H9 (cell line): ENCODE measurements around the gene LYPLA2. TPM values are rescaled to one million over a fixed set of nuclear protein-coding genes. Genes with fewer than 3 reads are reported as not detected.
"Not testable (repeated sequence)": the region's sequence is repeated elsewhere in the genome, so short reads cannot be mapped to it uniquely, and the experiment has no call there.

ENCODE experiments used
- DNase-seq: peaks from one replicate; pipeline ENCODE4 v3.0.0-alpha.2; 2017
- H2AFZ ChIP-seq: one replicate; pipeline ENCODE4 v1.6.1; 2013; ENCODE audit warnings: mild to moderate bottlenecking, low read length, control low read depth, moderate library complexity
- H2AK5ac ChIP-seq: 2 replicates; pipeline ENCODE4 v1.6.1; 2013; ENCODE audit warnings: low read length, control low read depth, mixed read lengths; ENCODE audit not compliant: insufficient read length
- H2BK120ac ChIP-seq: one replicate; pipeline ENCODE4 v1.6.1; 2013; ENCODE audit warnings: low read depth, mild to moderate bottlenecking, low read length, control low read depth, inconsistent platforms; ENCODE audit not compliant: poor library complexity, severe bottlenecking
- H2BK12ac ChIP-seq: 2 replicates; pipeline ENCODE4 v1.6.1; 2013; ENCODE audit warnings: low read length, control low read depth, mixed read lengths, low read depth; ENCODE audit not compliant: insufficient read length
- H2BK15ac ChIP-seq: 2 replicates; pipeline ENCODE4 v1.6.1; 2013; ENCODE audit warnings: low read depth, low read length, control low read depth
- H2BK20ac ChIP-seq: one replicate; pipeline ENCODE4 v1.6.1; 2013; ENCODE audit warnings: low read depth, mild to moderate bottlenecking, low read length, control low read depth, inconsistent platforms; ENCODE audit not compliant: poor library complexity, severe bottlenecking
- H2BK5ac ChIP-seq: 2 replicates; pipeline ENCODE4 v1.6.1; 2013; ENCODE audit warnings: low read length, control low read depth, mixed read lengths; ENCODE audit not compliant: insufficient read length
- H3K14ac ChIP-seq: 2 replicates; pipeline ENCODE4 v1.6.1; 2013; ENCODE audit warnings: low read length, control low read depth; ENCODE audit not compliant: insufficient read depth
- H3K18ac ChIP-seq: 2 replicates; pipeline ENCODE4 v1.6.1; 2013; ENCODE audit warnings: low read depth, mild to moderate bottlenecking, mixed read lengths, low read length, control low read depth; ENCODE audit not compliant: insufficient read length
- H3K23ac ChIP-seq: 2 replicates; pipeline ENCODE4 v1.6.1; 2013; ENCODE audit warnings: low read length, control low read depth, mixed read lengths, low read depth; ENCODE audit not compliant: insufficient read length
- H3K23me2 ChIP-seq: 2 replicates; pipeline ENCODE4 v1.6.1; 2013; ENCODE audit warnings: low read depth, mild to moderate bottlenecking, mixed read lengths, low read length, control low read depth; ENCODE audit not compliant: insufficient read length, poor library complexity, severe bottlenecking
- H3K27ac ChIP-seq: 2 replicates; pipeline ENCODE4 v1.5.1; 2013; ENCODE audit warnings: low read length, control low read depth, mixed read lengths, low read depth; ENCODE audit not compliant: insufficient read length
- H3K27me3 ChIP-seq: 2 replicates; pipeline ENCODE4 v1.6.1; 2013; ENCODE audit warnings: low read length, control low read depth, inconsistent platforms; ENCODE audit not compliant: insufficient read depth
- H3K4ac ChIP-seq: 2 replicates; pipeline ENCODE4 v1.6.1; 2013; ENCODE audit warnings: low read depth, mild to moderate bottlenecking, control low read depth, inconsistent platforms, low read length, moderate library complexity
- H3K4me1 ChIP-seq: 2 replicates; pipeline ENCODE4 v1.6.1; 2013; ENCODE audit warnings: low read length, control low read depth, inconsistent platforms; ENCODE audit not compliant: insufficient read depth
- H3K4me2 ChIP-seq: 2 replicates; pipeline ENCODE4 v1.6.1; 2013; ENCODE audit warnings: low read length, control low read depth, mixed read lengths; ENCODE audit not compliant: insufficient read length, insufficient read depth
- H3K56ac ChIP-seq: 2 replicates; pipeline ENCODE4 v1.6.1; 2013; ENCODE audit warnings: low read depth, mild to moderate bottlenecking, mixed read lengths, low read length, control low read depth; ENCODE audit not compliant: insufficient read length
- H3K79me1 ChIP-seq: 2 replicates; pipeline ENCODE4 v1.6.1; 2013; ENCODE audit warnings: low read depth, mild to moderate bottlenecking, moderate library complexity, low read length, control low read depth, inconsistent platforms; ENCODE audit not compliant: insufficient read depth, poor library complexity, severe bottlenecking
- H3K79me2 ChIP-seq: 2 replicates; pipeline ENCODE4 v1.6.1; 2013; ENCODE audit warnings: low read length, control low read depth, inconsistent platforms; ENCODE audit not compliant: insufficient read depth
- H3K9ac ChIP-seq: 2 replicates; pipeline ENCODE4 v1.6.1; 2013; ENCODE audit warnings: low read length, control low read depth, mixed read lengths; ENCODE audit not compliant: insufficient read length; ENCODE audit errors: extremely low read depth
- H3K9me3 ChIP-seq: one replicate; pipeline ENCODE4 v1.6.1; 2013; ENCODE audit warnings: low read depth, low read length, inconsistent platforms; ENCODE audit not compliant: control insufficient read depth
- H3T11ph ChIP-seq: one replicate; pipeline ENCODE4 v1.6.1; 2013; ENCODE audit warnings: mild to moderate bottlenecking, low read length, control low read depth, inconsistent platforms
- H4K20me1 ChIP-seq: one replicate; pipeline ENCODE4 v1.6.1; 2013; ENCODE audit not compliant: control insufficient read depth, insufficient read length, insufficient read depth
- H4K5ac ChIP-seq: 2 replicates; pipeline ENCODE4 v1.6.1; 2013; ENCODE audit warnings: low read depth, mild to moderate bottlenecking, mixed read lengths, low read length, control low read depth; ENCODE audit not compliant: insufficient read length
- H4K8ac ChIP-seq: replicated peaks from 2 replicates; pipeline ENCODE4 v1.6.1; 2013; ENCODE audit warnings: low read length, control low read depth, mixed read lengths, low read depth; ENCODE audit not compliant: insufficient read length
- H4K91ac ChIP-seq: 2 replicates; pipeline ENCODE4 v1.6.1; 2013; ENCODE audit warnings: low read depth, mild to moderate bottlenecking, moderate library complexity, mixed read lengths, low read length, control low read depth; ENCODE audit not compliant: insufficient read length
- H3K27ac Mint-ChIP-seq, 3 experiments: 2 replicates in 2 of 3; 3 replicates in 1 of 3; pipeline ENCODE4 v1.8.0; 2020 to 2021; ENCODE audit warnings: mixed read lengths in 3 of 3, mild to moderate bottlenecking in 1 of 3, moderate library complexity in 1 of 3
- H3K27me3 Mint-ChIP-seq: 2 replicates; pipeline ENCODE4 v1.8.0; 2021; ENCODE audit warnings: low read depth, mild to moderate bottlenecking, moderate library complexity, mixed read lengths
- H3K36me3 Mint-ChIP-seq, 3 experiments: 2 replicates in 2 of 3; 3 replicates in 1 of 3; pipeline ENCODE4 v1.8.0; 2020 to 2021; ENCODE audit warnings: low read depth in 3 of 3, mixed read lengths in 3 of 3; ENCODE audit not compliant: insufficient read depth in 1 of 3
- H3K4me1 Mint-ChIP-seq, 2 experiments: 2 replicates each; pipeline ENCODE4 v1.8.0; 2020; ENCODE audit warnings: mixed read lengths in 2 of 2
- H3K4me3 Mint-ChIP-seq, 2 experiments: 2 replicates in 1 of 2; 3 replicates in 1 of 2; pipeline ENCODE4 v1.8.0; 2020 to 2021; ENCODE audit warnings: mild to moderate bottlenecking in 2 of 2, mixed read lengths in 2 of 2, moderate library complexity in 1 of 2
- H3K9me3 Mint-ChIP-seq, 2 experiments: 2 replicates in 1 of 2; 3 replicates in 1 of 2; pipeline ENCODE4 v1.8.0; 2020; ENCODE audit warnings: mild to moderate bottlenecking in 2 of 2, mixed read lengths in 2 of 2, moderate library complexity in 1 of 2
- CTCF ChIP-seq: fragments of 200-600 bp; sonication (generic); conservative IDR thresholded peaks from 3 replicates; pipeline ENCODE4 v1.8.0; 2021; ENCODE audit warnings: antibody characterized with exemption, mild to moderate bottlenecking
- WGBS: extraction: QIAGEN DNeasy Blood & Tissue Kit; methylation state at CpG from one replicate; pipeline ENCODE4 v1.1.7; 2013; ENCODE audit warnings: missing lambda C conversion rate, low lambda C conversion rate, mixed read lengths; ENCODE audit not compliant: insufficient read length; ENCODE audit errors: extremely low coverage; 5-methylcytosine and 5-hydroxymethylcytosine counted together
- total RNA-seq: library from RNA; stranded (reverse); gene quantifications from 2 replicates; pipeline ENCODE4 v1.2.1, GENCODE V29; 2021

The LYPLA2 gene
- total RNA-seq, 1 experiment from 2014 or later = 118 TPM

GRCh38 chr1:23825762-23826522 is 35.0 kb downstream of the LYPLA2 start:
- Histone ChIP-seq H4K20me1 (no peaks in the 10 kb centered on the region), H3K4ac (no peak overlapping the region), H3K27ac (no peak overlapping the region), H2BK12ac (no peak overlapping the region), H2BK5ac (no peak overlapping the region), H2BK20ac (no peak overlapping the region), H2BK15ac (no peak overlapping the region), H2AK5ac (no peak overlapping the region), H3K4me1 (no peaks in the 10 kb centered on the region), H4K91ac (no peak overlapping the region), H3T11ph (no peak overlapping the region), H3K79me2 (no peaks in the 10 kb centered on the region), H3K9ac (no peak overlapping the region), H3K23me2 (peaks cover 3% of the 10 kb centered on the region), H3K23ac (no peak overlapping the region), H4K8ac (no peak overlapping the region), H3K9me3 (no peaks in the 10 kb centered on the region), H2BK120ac (no peak overlapping the region), H2AFZ (no peak overlapping the region), H3K79me1 (no peaks in the 10 kb centered on the region), H3K56ac (no peak overlapping the region), H3K18ac (peak overlapping the region; percentile 44), H4K5ac (no peak overlapping the region), H3K27me3 (no peaks in the 10 kb centered on the region), H3K4me2 (peak overlapping the region; percentile 98), H3K14ac (no peak overlapping the region)
- peak overlapping the region; percentile 93 to 97 for H3K4me3 Mint-ChIP-seq
- H3K9me3 Mint-ChIP-seq = no peaks in the 10 kb centered on the region
- H3K36me3 Mint-ChIP-seq = no peaks in the 10 kb centered on the region; a peak in 1 of 7 replicates
- no peaks in the 10 kb centered on the region; the same call in 1 of the 2 replicates for H3K27me3 Mint-ChIP-seq
- no peak for DNase-seq
- peak overlapping the region in 1 of 3 experiments; percentile 18; a peak in 1 of 7 replicates for H3K27ac Mint-ChIP-seq
- no CpG with 5 or more reads among the region's 24 CpGs for WGBS
- peaks cover 18 to 21% of the 10 kb centered on the region in 2 experiments for H3K4me1 Mint-ChIP-seq
- TF ChIP-seq CTCF = no peak

GRCh38 chr1:23826590-23826989 is 35.6 kb downstream of the LYPLA2 start:
- not testable (repeated sequence) for H4K5ac ChIP-seq, H3K27ac Mint-ChIP-seq, H3K36me3 Mint-ChIP-seq, H2BK20ac ChIP-seq, H3K23ac ChIP-seq, DNase-seq, H2BK15ac ChIP-seq, H4K20me1 ChIP-seq, H3K23me2 ChIP-seq, H3K27me3 Mint-ChIP-seq, H3K27ac ChIP-seq, H3K4me2 ChIP-seq, H3K79me1 ChIP-seq, H3K27me3 ChIP-seq, H3K18ac ChIP-seq, H2AFZ ChIP-seq, H2AK5ac ChIP-seq, H3K9ac ChIP-seq, H2BK12ac ChIP-seq, H3K79me2 ChIP-seq, H4K8ac ChIP-seq, H3K9me3 Mint-ChIP-seq, H3T11ph ChIP-seq, H2BK120ac ChIP-seq, H3K4me3 Mint-ChIP-seq, H3K9me3 ChIP-seq, H3K4me1 ChIP-seq, H4K91ac ChIP-seq, H3K4ac ChIP-seq, H3K14ac ChIP-seq, H3K56ac ChIP-seq, H2BK5ac ChIP-seq
- peaks cover 18 to 21% of the 10 kb centered on the region in 2 experiments for H3K4me1 Mint-ChIP-seq
- WGBS = no CpG with 5 or more reads among the region's 13 CpGs
